HT-29 (cell line): ENCODE data around the gene MYO5B. TPM values are rescaled to one million over a fixed set of nuclear protein-coding genes. Genes with fewer than 3 reads are reported as not detected.

Experiments used
- DNase-seq: peaks from one replicate; pipeline ENCODE4 v3.0.0-alpha.2; 2015; ENCODE audit warnings: low spot score
- total RNA-seq: library from RNA; depleted of rRNA; stranded (reverse); fragments of >200 nt; shearing (Covaris generic); gene quantifications from 2 replicates; pipeline ENCODE4 v1.2.3, GENCODE V29; 2014

The MYO5B gene
- total RNA-seq, 1 experiment from 2014 or later, result 29.3 TPM

DNA sequence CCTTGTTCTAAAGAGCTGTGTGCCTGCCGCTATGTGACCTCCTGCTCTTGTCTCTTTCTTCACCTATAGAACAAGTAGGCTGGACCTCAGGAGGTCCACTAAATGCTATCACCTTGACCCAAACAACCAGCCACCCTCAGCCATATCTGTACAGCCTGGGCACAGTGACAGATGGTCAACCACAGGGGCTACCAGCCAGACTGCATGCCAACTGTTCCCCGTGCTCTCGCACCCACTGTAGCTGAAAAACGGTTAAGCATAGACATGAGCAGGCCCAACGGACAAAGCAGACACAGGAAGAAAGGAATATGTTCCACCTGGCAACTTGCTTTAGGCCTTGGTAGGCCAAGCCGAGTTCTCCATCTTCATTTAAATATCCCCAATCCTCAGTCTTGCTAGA, 338.5 kb downstream of the MYO5B start:
- DNase-seq, result no peak

DNA sequence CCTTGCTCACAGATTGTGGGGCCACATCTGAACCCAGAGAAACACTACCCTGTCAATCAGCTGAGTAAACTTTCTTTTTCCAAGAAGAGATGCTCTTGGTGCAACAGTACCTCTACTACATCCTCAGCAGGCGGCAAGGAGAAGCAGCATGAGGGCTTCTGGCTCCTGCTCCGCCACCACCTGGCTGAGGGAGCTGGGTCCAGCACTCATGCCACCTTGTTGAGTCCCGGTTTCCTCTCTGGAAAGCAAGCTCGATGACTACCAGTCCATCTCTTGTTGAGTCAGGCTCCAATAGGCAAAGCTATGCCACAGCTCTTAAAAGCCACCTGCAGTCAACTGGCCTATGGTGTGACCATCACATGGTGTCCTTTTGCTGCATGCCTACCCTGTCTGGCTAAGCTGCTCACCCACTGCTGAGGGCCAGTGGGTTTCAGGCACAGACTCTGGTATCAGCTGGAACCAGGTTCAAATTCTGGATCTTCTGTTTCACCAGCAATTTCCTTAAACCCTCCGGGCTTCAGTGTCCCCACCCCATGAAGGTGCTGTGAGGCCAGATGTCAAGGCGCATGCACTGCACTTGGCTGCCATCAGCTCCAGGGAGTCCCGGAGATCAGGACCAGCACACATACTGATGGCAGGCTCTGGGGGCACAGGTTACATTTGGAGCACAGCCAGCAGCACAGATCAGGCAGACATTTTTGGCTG, 339.1 kb downstream of the MYO5B start:
- DNase-seq, result no peak

- DNase-seq, result no peak
Observed at GRCh38 chr18:49854681-49855080, 340.3 kb downstream of the MYO5B start.

GRCh38 chr18:49853436-49853835, 341.5 kb downstream of the MYO5B start:
- no peak for DNase-seq

GRCh38 chr18:49853011-49853410, 341.9 kb downstream of the MYO5B start:
- no peak for DNase-seq

GRCh38 chr18:49851624-49852023, 343.3 kb downstream of the MYO5B start:
- no peak for DNase-seq

GRCh38 chr18:49850636-49851035, 344.3 kb downstream of the MYO5B start:
- DNase-seq, result no peak

DNA sequence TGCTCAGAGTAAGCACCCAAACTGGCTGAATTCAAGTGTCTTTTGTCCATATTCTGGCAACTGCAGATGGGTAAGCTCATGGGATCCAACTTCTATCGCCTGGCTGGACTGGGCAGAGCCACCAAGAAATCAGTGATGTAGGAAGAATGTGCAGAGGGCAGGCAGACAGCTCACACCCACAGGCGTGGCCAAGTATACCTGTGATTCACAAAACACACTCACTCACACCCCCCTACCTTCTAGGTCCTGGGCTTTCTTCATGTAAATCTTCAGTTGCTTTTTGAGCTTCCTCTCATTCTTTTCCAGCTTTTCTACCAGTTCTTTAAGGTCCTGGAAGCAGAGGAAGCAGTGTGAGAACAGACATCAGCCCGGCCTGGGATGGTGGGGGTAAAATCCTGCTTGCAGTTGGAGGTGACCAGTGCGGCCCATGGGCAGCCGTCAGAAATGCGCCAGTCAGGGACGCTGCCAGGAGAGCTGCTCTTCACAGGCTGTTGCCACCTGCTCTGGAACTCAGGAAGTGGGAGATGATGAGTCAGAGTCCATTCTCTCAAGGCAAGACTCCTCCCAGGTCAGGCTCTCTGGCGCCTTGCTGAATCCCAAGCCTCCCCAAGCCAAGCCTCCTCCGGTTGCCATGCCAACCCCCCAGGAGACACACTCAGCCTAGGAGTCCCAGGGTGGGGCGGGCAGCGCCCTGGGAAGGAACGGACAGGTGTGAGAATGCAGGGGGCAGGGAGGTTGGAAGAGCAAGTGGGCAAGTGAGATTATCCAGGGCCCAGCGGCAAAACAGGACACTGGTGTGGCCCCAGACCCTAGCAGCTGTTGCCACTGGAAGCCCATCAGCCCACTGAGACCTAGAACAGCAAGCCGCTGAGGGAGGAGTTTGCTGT, 345.4 kb downstream of the MYO5B start:
- DNase-seq, result peak; percentile 97

GRCh38 chr18:49848115-49848514, 346.8 kb downstream of the MYO5B start:
- DNase-seq, result no peak

- no peak for DNase-seq
Observed at GRCh38 chr18:49847524-49847923, 347.4 kb downstream of the MYO5B start.

DNA sequence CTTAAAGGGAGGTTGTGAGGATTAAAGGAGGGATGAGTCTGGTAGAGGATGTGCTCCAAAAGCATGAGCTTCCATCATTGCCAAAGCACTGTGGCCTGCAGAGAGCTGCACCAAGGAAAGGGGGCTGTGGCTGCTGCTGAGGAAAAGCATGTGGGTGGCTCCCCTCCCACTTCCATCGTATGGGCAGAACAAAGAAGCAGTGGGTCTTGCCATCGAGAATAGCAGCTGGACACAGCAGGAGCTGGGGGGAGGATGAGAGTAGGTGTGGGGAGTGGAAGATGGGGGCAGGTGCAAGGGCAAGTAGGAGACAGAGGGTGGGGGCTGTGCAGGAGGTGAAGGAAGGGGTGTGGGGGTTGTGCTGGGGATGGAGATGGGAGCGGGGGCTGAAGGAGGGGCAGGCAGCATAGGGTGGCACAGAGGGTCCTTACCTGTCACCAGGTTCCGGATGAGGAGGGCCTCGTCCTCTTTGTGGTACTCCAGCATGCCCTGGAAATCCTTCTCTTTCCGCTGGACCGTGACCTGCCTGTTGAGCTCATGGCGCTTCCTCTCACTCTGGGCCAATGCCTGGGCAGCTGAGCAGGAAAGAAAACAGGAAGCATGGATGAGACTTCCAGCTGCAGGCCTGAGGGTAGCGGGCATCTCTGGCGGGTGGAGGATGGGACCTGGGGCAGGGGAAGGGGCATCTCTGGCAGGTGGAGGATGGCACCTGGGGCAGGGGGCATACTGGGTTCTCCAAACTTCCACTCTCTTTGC, 348.1 kb downstream of the MYO5B start:
- DNase-seq, result no peak

DNA sequence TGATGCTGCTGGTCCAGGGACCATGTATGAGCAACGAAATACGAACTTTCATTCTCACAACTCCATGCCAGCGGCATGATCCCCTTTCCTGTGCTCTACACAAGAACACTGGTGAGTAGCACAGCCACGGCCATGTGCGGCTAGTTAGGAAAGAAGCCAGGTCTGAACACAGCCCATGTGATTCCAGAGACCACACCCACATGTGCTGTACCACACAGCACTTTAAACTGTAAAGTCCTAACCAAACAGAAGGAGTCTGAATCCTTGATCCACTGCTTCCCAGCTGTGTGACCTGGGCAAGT, 348.6 kb downstream of the MYO5B start:
- no peak for DNase-seq

- DNase-seq, result no peak
Observed at GRCh38 chr18:49845629-49846360, 349.2 kb downstream of the MYO5B start.

DNA sequence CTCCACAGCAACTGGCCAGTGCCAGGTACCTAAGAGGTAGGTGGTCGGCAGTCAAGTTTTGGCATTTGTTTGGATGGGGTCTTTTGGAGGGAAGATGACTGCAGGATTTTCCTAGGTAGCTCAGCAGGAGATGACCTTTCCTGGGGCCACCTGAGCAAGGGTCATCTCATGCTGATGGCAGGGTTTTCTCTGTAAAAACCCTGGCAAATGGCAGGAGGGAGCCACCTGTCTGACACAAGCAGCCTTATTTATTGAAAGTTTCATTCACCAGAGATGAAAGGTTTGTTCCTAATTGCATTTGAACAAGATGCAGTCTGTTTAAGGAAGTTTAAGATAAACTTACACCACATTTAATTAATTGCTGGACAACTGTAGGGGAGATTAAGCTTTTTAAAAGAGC, 350.0 kb downstream of the MYO5B start:
- DNase-seq, result no peak

- no peak for DNase-seq
Observed at GRCh38 chr18:49843778-49844625, 350.9 kb downstream of the MYO5B start.

DNA sequence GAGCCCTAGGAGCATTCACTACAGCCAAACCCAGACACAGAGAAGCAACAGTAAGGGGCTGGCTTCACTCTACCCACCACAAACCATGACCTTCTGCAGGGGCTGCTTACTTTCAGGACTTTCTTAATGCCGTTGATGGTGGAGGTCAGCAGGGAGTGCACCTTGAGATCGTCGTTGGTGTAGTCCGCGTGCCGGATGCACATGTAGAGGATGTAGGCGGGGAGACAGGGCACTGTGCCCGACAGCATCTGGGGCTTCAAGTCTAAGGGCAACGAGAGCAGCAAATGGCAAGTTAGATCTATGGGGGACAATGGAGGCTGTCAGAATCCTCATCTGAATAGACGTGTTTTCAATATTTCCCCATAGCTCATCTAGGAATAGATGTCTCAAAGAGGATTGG, 351.8 kb downstream of the MYO5B start:
- DNase-seq, result no peak

- no peak for DNase-seq
Observed at GRCh38 chr18:49842656-49843055, 352.3 kb downstream of the MYO5B start.

- DNase-seq, result no peak
Observed at GRCh38 chr18:49841236-49842217, 353.4 kb downstream of the MYO5B start.

DNA sequence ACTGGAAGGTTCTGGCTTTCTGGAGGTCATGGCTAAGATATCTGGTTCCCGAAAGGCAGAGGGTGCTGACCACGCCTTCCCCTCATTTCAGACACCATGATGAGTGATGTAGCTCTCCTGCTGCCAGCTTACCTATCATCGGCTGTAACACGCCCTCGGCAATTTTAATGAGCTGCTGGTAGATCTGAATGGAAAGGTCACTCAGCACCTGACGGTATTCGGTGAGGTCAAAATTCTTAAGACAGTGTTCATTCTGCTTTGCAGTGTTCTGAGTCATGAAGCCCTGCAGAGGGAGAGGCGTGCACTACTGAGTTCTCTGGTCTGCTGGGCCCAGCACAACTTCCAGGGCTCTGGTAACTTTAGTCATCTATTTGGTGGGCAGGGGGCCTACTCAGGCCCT, 355.9 kb downstream of the MYO5B start:
- no peak for DNase-seq

DNA sequence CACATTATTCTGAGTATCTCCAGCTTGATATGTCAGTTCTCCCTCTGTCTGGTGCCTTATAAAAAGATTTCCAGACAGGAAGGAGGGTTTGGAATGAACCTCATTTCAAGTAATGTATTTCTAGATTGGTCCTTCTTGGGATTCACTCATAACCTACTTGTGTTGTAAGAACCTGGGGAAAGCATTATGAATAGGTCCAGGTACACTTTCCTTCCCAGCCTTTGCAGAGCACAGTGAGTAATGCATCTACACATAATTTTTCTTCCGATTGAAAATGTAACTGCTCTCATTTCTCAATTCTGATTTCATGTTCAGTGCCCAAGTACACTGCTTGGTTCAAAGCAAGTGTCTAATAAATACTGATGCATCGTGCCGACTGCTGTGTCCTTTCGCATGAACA, 356.6 kb downstream of the MYO5B start:
- no peak for DNase-seq
